H9 (cell line): Measurements from ENCODE around the gene COL4A1. TPM values are rescaled to one million over a fixed set of nuclear protein-coding genes. Genes with fewer than 3 reads are reported as not detected.

Source experiments
- DNase-seq: peaks from one replicate; pipeline ENCODE4 v3.0.0-alpha.2; 2017
- H2AFZ ChIP-seq: one replicate; pipeline ENCODE4 v1.6.1; 2013; ENCODE audit warnings: mild to moderate bottlenecking, low read length, control low read depth, moderate library complexity
- H2AK5ac ChIP-seq: 2 replicates; pipeline ENCODE4 v1.6.1; 2013; ENCODE audit warnings: low read length, control low read depth, mixed read lengths; ENCODE audit not compliant: insufficient read length
- H2BK120ac ChIP-seq: one replicate; pipeline ENCODE4 v1.6.1; 2013; ENCODE audit warnings: low read depth, mild to moderate bottlenecking, low read length, control low read depth, inconsistent platforms; ENCODE audit not compliant: poor library complexity, severe bottlenecking
- H2BK12ac ChIP-seq: 2 replicates; pipeline ENCODE4 v1.6.1; 2013; ENCODE audit warnings: low read length, control low read depth, mixed read lengths, low read depth; ENCODE audit not compliant: insufficient read length
- H2BK15ac ChIP-seq: 2 replicates; pipeline ENCODE4 v1.6.1; 2013; ENCODE audit warnings: low read depth, low read length, control low read depth
- H2BK20ac ChIP-seq: one replicate; pipeline ENCODE4 v1.6.1; 2013; ENCODE audit warnings: low read depth, mild to moderate bottlenecking, low read length, control low read depth, inconsistent platforms; ENCODE audit not compliant: poor library complexity, severe bottlenecking
- H2BK5ac ChIP-seq: 2 replicates; pipeline ENCODE4 v1.6.1; 2013; ENCODE audit warnings: low read length, control low read depth, mixed read lengths; ENCODE audit not compliant: insufficient read length
- H3K14ac ChIP-seq: 2 replicates; pipeline ENCODE4 v1.6.1; 2013; ENCODE audit warnings: low read length, control low read depth; ENCODE audit not compliant: insufficient read depth
- H3K18ac ChIP-seq: 2 replicates; pipeline ENCODE4 v1.6.1; 2013; ENCODE audit warnings: low read depth, mild to moderate bottlenecking, mixed read lengths, low read length, control low read depth; ENCODE audit not compliant: insufficient read length
- H3K23ac ChIP-seq: 2 replicates; pipeline ENCODE4 v1.6.1; 2013; ENCODE audit warnings: low read length, control low read depth, mixed read lengths, low read depth; ENCODE audit not compliant: insufficient read length
- H3K23me2 ChIP-seq: 2 replicates; pipeline ENCODE4 v1.6.1; 2013; ENCODE audit warnings: low read depth, mild to moderate bottlenecking, mixed read lengths, low read length, control low read depth; ENCODE audit not compliant: insufficient read length, poor library complexity, severe bottlenecking
- H3K27ac ChIP-seq: 2 replicates; pipeline ENCODE4 v1.5.1; 2013; ENCODE audit warnings: low read length, control low read depth, mixed read lengths, low read depth; ENCODE audit not compliant: insufficient read length
- H3K27me3 ChIP-seq: 2 replicates; pipeline ENCODE4 v1.6.1; 2013; ENCODE audit warnings: low read length, control low read depth, inconsistent platforms; ENCODE audit not compliant: insufficient read depth
- H3K4ac ChIP-seq: 2 replicates; pipeline ENCODE4 v1.6.1; 2013; ENCODE audit warnings: low read depth, mild to moderate bottlenecking, control low read depth, inconsistent platforms, low read length, moderate library complexity
- H3K4me1 ChIP-seq: 2 replicates; pipeline ENCODE4 v1.6.1; 2013; ENCODE audit warnings: low read length, control low read depth, inconsistent platforms; ENCODE audit not compliant: insufficient read depth
- H3K4me2 ChIP-seq: 2 replicates; pipeline ENCODE4 v1.6.1; 2013; ENCODE audit warnings: low read length, control low read depth, mixed read lengths; ENCODE audit not compliant: insufficient read length, insufficient read depth
- H3K56ac ChIP-seq: 2 replicates; pipeline ENCODE4 v1.6.1; 2013; ENCODE audit warnings: low read depth, mild to moderate bottlenecking, mixed read lengths, low read length, control low read depth; ENCODE audit not compliant: insufficient read length
- H3K79me1 ChIP-seq: 2 replicates; pipeline ENCODE4 v1.6.1; 2013; ENCODE audit warnings: low read depth, mild to moderate bottlenecking, moderate library complexity, low read length, control low read depth, inconsistent platforms; ENCODE audit not compliant: insufficient read depth, poor library complexity, severe bottlenecking
- H3K79me2 ChIP-seq: 2 replicates; pipeline ENCODE4 v1.6.1; 2013; ENCODE audit warnings: low read length, control low read depth, inconsistent platforms; ENCODE audit not compliant: insufficient read depth
- H3K9ac ChIP-seq: 2 replicates; pipeline ENCODE4 v1.6.1; 2013; ENCODE audit warnings: low read length, control low read depth, mixed read lengths; ENCODE audit not compliant: insufficient read length; ENCODE audit errors: extremely low read depth
- H3K9me3 ChIP-seq: one replicate; pipeline ENCODE4 v1.6.1; 2013; ENCODE audit warnings: low read depth, low read length, inconsistent platforms; ENCODE audit not compliant: control insufficient read depth
- H3T11ph ChIP-seq: one replicate; pipeline ENCODE4 v1.6.1; 2013; ENCODE audit warnings: mild to moderate bottlenecking, low read length, control low read depth, inconsistent platforms
- H4K20me1 ChIP-seq: one replicate; pipeline ENCODE4 v1.6.1; 2013; ENCODE audit not compliant: control insufficient read depth, insufficient read length, insufficient read depth
- H4K5ac ChIP-seq: 2 replicates; pipeline ENCODE4 v1.6.1; 2013; ENCODE audit warnings: low read depth, mild to moderate bottlenecking, mixed read lengths, low read length, control low read depth; ENCODE audit not compliant: insufficient read length
- H4K8ac ChIP-seq: replicated peaks from 2 replicates; pipeline ENCODE4 v1.6.1; 2013; ENCODE audit warnings: low read length, control low read depth, mixed read lengths, low read depth; ENCODE audit not compliant: insufficient read length
- H4K91ac ChIP-seq: 2 replicates; pipeline ENCODE4 v1.6.1; 2013; ENCODE audit warnings: low read depth, mild to moderate bottlenecking, moderate library complexity, mixed read lengths, low read length, control low read depth; ENCODE audit not compliant: insufficient read length
- H3K27ac Mint-ChIP-seq, 3 experiments: 2 replicates in 2 of 3; 3 replicates in 1 of 3; pipeline ENCODE4 v1.8.0; 2020 to 2021; ENCODE audit warnings: mixed read lengths in 3 of 3, mild to moderate bottlenecking in 1 of 3, moderate library complexity in 1 of 3
- H3K27me3 Mint-ChIP-seq: 2 replicates; pipeline ENCODE4 v1.8.0; 2021; ENCODE audit warnings: low read depth, mild to moderate bottlenecking, moderate library complexity, mixed read lengths
- H3K36me3 Mint-ChIP-seq, 3 experiments: 2 replicates in 2 of 3; 3 replicates in 1 of 3; pipeline ENCODE4 v1.8.0; 2020 to 2021; ENCODE audit warnings: low read depth in 3 of 3, mixed read lengths in 3 of 3; ENCODE audit not compliant: insufficient read depth in 1 of 3
- H3K4me1 Mint-ChIP-seq, 2 experiments: 2 replicates each; pipeline ENCODE4 v1.8.0; 2020; ENCODE audit warnings: mixed read lengths in 2 of 2
- H3K4me3 Mint-ChIP-seq, 2 experiments: 2 replicates in 1 of 2; 3 replicates in 1 of 2; pipeline ENCODE4 v1.8.0; 2020 to 2021; ENCODE audit warnings: mild to moderate bottlenecking in 2 of 2, mixed read lengths in 2 of 2, moderate library complexity in 1 of 2
- H3K9me3 Mint-ChIP-seq, 2 experiments: 2 replicates in 1 of 2; 3 replicates in 1 of 2; pipeline ENCODE4 v1.8.0; 2020; ENCODE audit warnings: mild to moderate bottlenecking in 2 of 2, mixed read lengths in 2 of 2, moderate library complexity in 1 of 2
- CTCF ChIP-seq: fragments of 200-600 bp; sonication (generic); conservative IDR thresholded peaks from 3 replicates; pipeline ENCODE4 v1.8.0; 2021; ENCODE audit warnings: antibody characterized with exemption, mild to moderate bottlenecking
- WGBS: extraction: QIAGEN DNeasy Blood & Tissue Kit; methylation state at CpG from one replicate; pipeline ENCODE4 v1.1.7; 2013; ENCODE audit warnings: missing lambda C conversion rate, low lambda C conversion rate, mixed read lengths; ENCODE audit not compliant: insufficient read length; ENCODE audit errors: extremely low coverage; 5-methylcytosine and 5-hydroxymethylcytosine counted together
- total RNA-seq: library from RNA; stranded (reverse); gene quantifications from 2 replicates; pipeline ENCODE4 v1.2.1, GENCODE V29; 2021

COL4A1 gene
- total RNA-seq, 1 experiment from 2014 or later = 73.1 TPM

GRCh38 chr13:110339263-110339662 is 32.3 kb upstream of the COL4A1 start:
- Histone ChIP-seq H3K14ac (no peak overlapping the region), H2AK5ac (no peak overlapping the region), H3K79me2 (peaks cover 2% of the 10 kb centered on the region; the same call in 1 of the 2 replicates), H2BK12ac (no peak overlapping the region), H3K79me1 (peaks cover 6% of the 10 kb centered on the region), H3K23ac (no peak overlapping the region), H3K9ac (no peak overlapping the region), H3K18ac (no peak overlapping the region), H3K4ac (no peak overlapping the region), H4K5ac (no peak overlapping the region), H2BK120ac (no peak overlapping the region), H4K8ac (no peak overlapping the region), H2AFZ (no peak overlapping the region), H3K56ac (no peak overlapping the region), H2BK20ac (no peak overlapping the region), H4K91ac (no peak overlapping the region), H4K20me1 (no peaks in the 10 kb centered on the region), H2BK15ac (no peak overlapping the region), H3K4me1 (peaks cover 10% of the 10 kb centered on the region; the same call in 1 of the 2 replicates), H3T11ph (no peak overlapping the region), H3K4me2 (no peak overlapping the region), H3K9me3 (no peaks in the 10 kb centered on the region), H3K23me2 (no peaks in the 10 kb centered on the region), H3K27ac (no peak overlapping the region), H2BK5ac (no peak overlapping the region), H3K27me3 (no peaks in the 10 kb centered on the region)
- no peaks in the 10 kb centered on the region for H3K9me3 Mint-ChIP-seq
- peaks cover 56 to 59% of the 10 kb centered on the region in 2 experiments for H3K4me1 Mint-ChIP-seq
- H3K27me3 Mint-ChIP-seq = no peaks in the 10 kb centered on the region; the same call in 1 of the 2 replicates
- no peak for DNase-seq
- peak overlapping the region in 2 of 3 experiments; percentile 58 to 80; a peak in 2 of 7 replicates for H3K27ac Mint-ChIP-seq
- no peak for TF ChIP-seq CTCF
- H3K36me3 Mint-ChIP-seq = peaks cover 8 to 17% (median 9%) of the 10 kb centered on the region in 3 experiments; a peak in 6 of 7 replicates
- no CpG with 5 or more reads among the region's 6 CpGs for WGBS
- no peak overlapping the region for H3K4me3 Mint-ChIP-seq
